Activated T-helper 17 cell treated with anti-CD3 and anti-CD28 coated beads, Interleukin-2, amount 50 U/mL, for 72 hours (primary cell): ENCODE measurements around the gene ASB13. TPM values are rescaled to one million over a fixed set of nuclear protein-coding genes. Genes with fewer than 3 reads are reported as not detected.

ENCODE experiments used
- ATAC-seq: fragments of 150-1000 bp; cut with Tn5 transposase; replicated peaks from 2 replicates; pipeline ENCODE4 v1.10.0; 2021; ENCODE audit warnings: mild to moderate bottlenecking, moderate library complexity
- H3K27ac Mint-ChIP-seq: one replicate; pipeline ENCODE4 v1.8.0; 2022; ENCODE audit warnings: mixed read lengths
- H3K27me3 Mint-ChIP-seq: one replicate; pipeline ENCODE4 v1.8.0; 2022; ENCODE audit warnings: mixed read lengths
- H3K36me3 Mint-ChIP-seq: one replicate; pipeline ENCODE4 v1.8.0; 2022; ENCODE audit warnings: low read depth, mild to moderate bottlenecking, mixed read lengths
- H3K4me1 Mint-ChIP-seq: one replicate; pipeline ENCODE4 v1.8.0; 2022; ENCODE audit warnings: mixed read lengths
- H3K4me3 Mint-ChIP-seq: one replicate; pipeline ENCODE4 v1.8.0; 2022; ENCODE audit warnings: mild to moderate bottlenecking, mixed read lengths
- H3K9me3 Mint-ChIP-seq: one replicate; pipeline ENCODE4 v1.8.0; 2022; ENCODE audit warnings: mixed read lengths
- total RNA-seq, 2 donors: library from RNA; stranded (reverse); gene quantifications; one replicate each; pipeline ENCODE4 v1.2.3, GENCODE V29; 2022

Gene ASB13
- total RNA-seq, 2 donors from 2014 or later = 3.5 to 6.8 TPM

DNA sequence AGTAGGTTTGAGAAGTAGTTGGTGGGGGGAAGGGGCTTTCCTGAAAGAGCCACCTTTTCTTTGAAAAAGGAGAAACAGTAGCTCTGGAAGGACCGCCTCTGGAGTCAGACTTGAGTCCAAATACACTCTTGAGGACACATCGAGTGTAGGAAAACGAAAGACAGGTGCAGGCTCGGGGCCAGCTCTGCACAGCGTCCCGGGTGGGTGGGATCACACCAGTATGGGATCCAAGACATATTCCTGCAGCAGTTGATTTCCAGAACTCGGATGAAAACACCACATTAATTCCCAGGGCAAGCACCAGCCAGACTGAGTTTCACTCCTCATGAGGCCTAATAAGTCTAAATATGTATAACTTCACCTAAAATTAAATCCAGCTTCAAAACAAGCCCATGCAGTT is 61.4 kb downstream of the ASB13 start:
- Mint-ChIP-seq H3K27ac (no peak overlapping the region), H3K4me1 (peaks cover 4% of the 10 kb centered on the region), H3K27me3 (peaks cover 5% of the 10 kb centered on the region), H3K4me3 (no peak overlapping the region), H3K36me3 (no peaks in the 10 kb centered on the region), H3K9me3 (no peaks in the 10 kb centered on the region)
- ATAC-seq = no peak

- no peak overlapping the region for H3K27ac Mint-ChIP-seq
- peaks cover 4% of the 10 kb centered on the region for H3K4me1 Mint-ChIP-seq
- ATAC-seq = no peak
- no peaks in the 10 kb centered on the region for H3K9me3 Mint-ChIP-seq
- H3K27me3 Mint-ChIP-seq = peaks cover 5% of the 10 kb centered on the region
- no peaks in the 10 kb centered on the region for H3K36me3 Mint-ChIP-seq
- no peak overlapping the region for H3K4me3 Mint-ChIP-seq
These were observed 62.0 kb downstream of the ASB13 start for GRCh38 chr10:5604236-5604925.

DNA sequence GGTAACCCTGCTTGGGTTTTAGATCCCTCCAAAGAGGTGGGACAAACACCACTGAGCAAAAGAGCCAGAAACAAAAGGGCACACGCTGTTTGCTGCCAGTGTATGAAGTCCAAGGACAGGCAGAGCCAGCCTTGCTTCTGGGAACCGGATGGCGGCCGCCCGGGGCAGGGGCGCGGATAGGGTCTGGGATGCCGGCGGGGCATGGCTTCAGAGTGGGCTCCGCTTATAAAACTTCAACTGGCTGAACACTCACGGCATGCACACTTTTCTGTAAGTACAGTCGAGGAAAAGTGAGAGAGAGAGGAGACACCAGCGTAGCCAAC is 62.6 kb downstream of the ASB13 start:
- H3K36me3 Mint-ChIP-seq = no peaks in the 10 kb centered on the region
- H3K4me1 Mint-ChIP-seq = peaks cover 4% of the 10 kb centered on the region
- no peak for ATAC-seq
- H3K27ac Mint-ChIP-seq = no peak overlapping the region
- H3K9me3 Mint-ChIP-seq = no peaks in the 10 kb centered on the region
- no peak overlapping the region for H3K4me3 Mint-ChIP-seq
- H3K27me3 Mint-ChIP-seq = peaks cover 5% of the 10 kb centered on the region

- peaks cover 6% of the 10 kb centered on the region for H3K4me1 Mint-ChIP-seq
- peaks cover 3% of the 10 kb centered on the region for H3K27me3 Mint-ChIP-seq
- no peak for ATAC-seq
- H3K27ac Mint-ChIP-seq = peak overlapping the region; percentile 52
- no peaks in the 10 kb centered on the region for H3K9me3 Mint-ChIP-seq
- H3K4me3 Mint-ChIP-seq = no peak overlapping the region
- no peaks in the 10 kb centered on the region for H3K36me3 Mint-ChIP-seq
These were observed 63.1 kb downstream of the ASB13 start for GRCh38 chr10:5603091-5603847.

GRCh38 chr10:5601826-5602495 is 64.4 kb downstream of the ASB13 start:
- no peak for ATAC-seq
- Mint-ChIP-seq H3K36me3 (no peaks in the 10 kb centered on the region), H3K9me3 (no peaks in the 10 kb centered on the region), H3K27me3 (peaks cover 8% of the 10 kb centered on the region), H3K4me1 (peaks cover 8% of the 10 kb centered on the region), H3K27ac (no peak overlapping the region), H3K4me3 (no peak overlapping the region)

GRCh38 chr10:5600908-5601307 is 65.5 kb downstream of the ASB13 start:
- Mint-ChIP-seq H3K4me1 (peaks cover 8% of the 10 kb centered on the region), H3K36me3 (no peaks in the 10 kb centered on the region), H3K9me3 (no peaks in the 10 kb centered on the region), H3K27me3 (peaks cover 8% of the 10 kb centered on the region), H3K27ac (no peak overlapping the region), H3K4me3 (no peak overlapping the region)
- ATAC-seq = no peak

DNA sequence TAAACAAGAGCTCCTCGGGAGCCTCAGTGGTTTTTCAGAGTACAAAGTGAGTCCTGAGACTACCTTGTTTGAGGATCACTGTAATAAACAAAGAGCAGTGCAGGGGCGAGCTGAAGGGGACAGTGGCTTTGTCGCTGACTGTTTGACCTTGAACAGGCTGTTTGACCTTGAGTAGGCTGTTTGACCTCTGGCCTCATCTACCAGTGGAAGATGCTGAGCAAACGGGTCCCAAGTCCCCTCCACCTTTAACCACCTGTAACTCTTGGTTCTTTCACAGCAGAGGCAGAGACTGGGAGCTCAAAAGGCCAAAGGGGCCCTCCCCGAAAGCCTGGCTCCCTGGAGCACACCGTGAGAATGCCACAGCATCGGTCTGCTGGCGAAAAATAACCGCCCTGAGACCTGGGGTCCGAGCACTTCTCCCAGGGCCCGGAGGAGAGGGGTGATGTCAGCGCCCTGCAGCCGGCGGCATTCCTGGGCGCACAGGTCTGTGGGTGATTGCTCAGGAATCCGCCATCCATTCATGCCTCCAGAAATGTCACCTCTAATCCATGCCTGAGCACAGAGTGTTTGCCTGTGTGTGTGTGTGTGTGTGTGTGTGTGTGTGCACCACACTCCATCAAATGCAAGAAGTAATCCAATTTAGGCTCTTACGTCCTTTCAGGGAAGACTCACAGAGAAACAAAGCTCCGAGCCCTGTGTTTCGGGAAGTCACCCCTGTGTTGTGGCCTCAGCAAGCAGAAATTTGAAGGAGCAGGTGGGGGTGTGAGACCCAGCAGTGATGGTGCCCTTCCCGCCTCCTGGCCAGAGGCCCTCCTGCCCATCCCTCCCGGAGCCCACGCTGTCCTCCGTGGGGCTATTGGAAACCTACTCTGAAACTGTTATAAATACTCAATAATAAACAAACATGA is 66.5 kb downstream of the ASB13 start:
- no peak overlapping the region for H3K4me3 Mint-ChIP-seq
- H3K27ac Mint-ChIP-seq = no peak overlapping the region

DNA sequence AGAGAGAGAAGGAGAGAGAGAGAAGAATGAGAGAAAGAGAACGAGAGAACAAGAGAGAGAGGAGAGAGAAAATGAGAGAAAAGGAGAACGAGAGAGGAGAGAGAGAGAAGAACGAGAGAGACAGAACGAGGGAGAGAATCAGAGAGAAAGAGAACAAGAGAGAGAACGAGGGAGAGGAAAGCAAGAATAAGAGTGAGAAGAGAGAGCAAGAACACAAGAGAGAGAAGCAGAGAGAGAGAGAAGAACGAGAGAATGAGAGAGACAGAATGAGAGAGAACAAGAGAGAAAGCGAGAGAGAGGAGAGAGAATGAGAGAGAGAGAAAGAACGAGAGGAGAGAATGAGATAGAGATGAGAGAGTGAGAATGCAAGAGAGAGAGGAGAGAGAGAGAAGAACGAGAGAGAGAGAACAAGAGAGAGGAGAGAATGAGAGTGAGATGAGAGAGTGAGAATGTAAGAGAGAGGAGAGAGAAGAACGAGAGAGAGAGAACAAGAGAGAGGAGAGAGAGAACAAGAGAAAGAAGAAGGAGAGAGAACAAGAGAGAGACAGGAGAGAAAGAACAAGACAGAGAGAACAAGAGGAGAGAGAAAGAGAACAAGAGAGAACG is 68.2 kb downstream of the ASB13 start:
- no peaks in the 10 kb centered on the region for H3K36me3 Mint-ChIP-seq
- H3K27ac Mint-ChIP-seq = peak overlapping the region; percentile 22
- no peak overlapping the region for H3K4me3 Mint-ChIP-seq

More for the DNA sequence above, 66.5 kb downstream of the ASB13 start:
- peaks cover 11% of the 10 kb centered on the region for H3K27me3 Mint-ChIP-seq
- no peaks in the 10 kb centered on the region for H3K36me3 Mint-ChIP-seq
- ATAC-seq = no peak
- no peaks in the 10 kb centered on the region for H3K9me3 Mint-ChIP-seq
- peaks cover 8% of the 10 kb centered on the region for H3K4me1 Mint-ChIP-seq

GRCh38 chr10:5596611-5597341 is 69.6 kb downstream of the ASB13 start:
- Mint-ChIP-seq H3K9me3 (no peaks in the 10 kb centered on the region), H3K27me3 (peaks cover 20% of the 10 kb centered on the region), H3K27ac (no peak overlapping the region), H3K4me1 (peaks cover 3% of the 10 kb centered on the region), H3K4me3 (no peak overlapping the region), H3K36me3 (no peaks in the 10 kb centered on the region)
- no peak for ATAC-seq

More for the DNA sequence above, 68.2 kb downstream of the ASB13 start:
- peaks cover 16% of the 10 kb centered on the region for H3K27me3 Mint-ChIP-seq
- peaks cover 8% of the 10 kb centered on the region for H3K4me1 Mint-ChIP-seq
- ATAC-seq = no peak
- no peaks in the 10 kb centered on the region for H3K9me3 Mint-ChIP-seq

GRCh38 chr10:5595994-5596471 is 70.4 kb downstream of the ASB13 start:
- Mint-ChIP-seq H3K36me3 (no peaks in the 10 kb centered on the region), H3K4me3 (no peak overlapping the region), H3K9me3 (no peaks in the 10 kb centered on the region), H3K4me1 (peaks cover 5% of the 10 kb centered on the region), H3K27me3 (peaks cover 20% of the 10 kb centered on the region), H3K27ac (no peak overlapping the region)
- ATAC-seq = peak; percentile 70

GRCh38 chr10:5595591-5595990 is 70.8 kb downstream of the ASB13 start:
- peaks cover 10% of the 10 kb centered on the region for H3K4me1 Mint-ChIP-seq
- H3K36me3 Mint-ChIP-seq = no peaks in the 10 kb centered on the region
- ATAC-seq = no peak
- no peaks in the 10 kb centered on the region for H3K9me3 Mint-ChIP-seq
- no peak overlapping the region for H3K4me3 Mint-ChIP-seq
- H3K27ac Mint-ChIP-seq = no peak overlapping the region
- peaks cover 20% of the 10 kb centered on the region for H3K27me3 Mint-ChIP-seq

DNA sequence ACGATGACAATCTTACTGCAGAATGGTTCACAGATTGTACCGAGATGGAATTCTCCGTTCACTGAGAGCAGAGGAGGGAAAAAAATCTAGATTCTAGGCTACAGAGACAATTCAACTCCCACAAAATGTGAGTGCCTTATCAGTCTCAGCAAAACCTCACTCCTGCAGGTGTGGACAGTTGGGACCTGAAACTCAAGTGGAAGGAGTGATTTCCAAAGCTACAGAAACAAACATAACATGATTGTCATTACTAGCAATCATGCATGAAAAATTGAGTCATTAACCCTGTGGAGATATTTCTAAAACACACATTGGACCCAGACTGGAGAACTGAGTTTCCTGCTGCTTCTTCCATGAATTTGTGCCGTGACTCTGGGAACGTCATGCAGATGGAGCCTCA is 71.3 kb downstream of the ASB13 start:
- ATAC-seq = no peak
- no peaks in the 10 kb centered on the region for H3K9me3 Mint-ChIP-seq
- no peaks in the 10 kb centered on the region for H3K36me3 Mint-ChIP-seq
- no peak overlapping the region for H3K27ac Mint-ChIP-seq
- no peak overlapping the region for H3K4me3 Mint-ChIP-seq
- peaks cover 13% of the 10 kb centered on the region for H3K4me1 Mint-ChIP-seq
- peaks cover 20% of the 10 kb centered on the region for H3K27me3 Mint-ChIP-seq

DNA sequence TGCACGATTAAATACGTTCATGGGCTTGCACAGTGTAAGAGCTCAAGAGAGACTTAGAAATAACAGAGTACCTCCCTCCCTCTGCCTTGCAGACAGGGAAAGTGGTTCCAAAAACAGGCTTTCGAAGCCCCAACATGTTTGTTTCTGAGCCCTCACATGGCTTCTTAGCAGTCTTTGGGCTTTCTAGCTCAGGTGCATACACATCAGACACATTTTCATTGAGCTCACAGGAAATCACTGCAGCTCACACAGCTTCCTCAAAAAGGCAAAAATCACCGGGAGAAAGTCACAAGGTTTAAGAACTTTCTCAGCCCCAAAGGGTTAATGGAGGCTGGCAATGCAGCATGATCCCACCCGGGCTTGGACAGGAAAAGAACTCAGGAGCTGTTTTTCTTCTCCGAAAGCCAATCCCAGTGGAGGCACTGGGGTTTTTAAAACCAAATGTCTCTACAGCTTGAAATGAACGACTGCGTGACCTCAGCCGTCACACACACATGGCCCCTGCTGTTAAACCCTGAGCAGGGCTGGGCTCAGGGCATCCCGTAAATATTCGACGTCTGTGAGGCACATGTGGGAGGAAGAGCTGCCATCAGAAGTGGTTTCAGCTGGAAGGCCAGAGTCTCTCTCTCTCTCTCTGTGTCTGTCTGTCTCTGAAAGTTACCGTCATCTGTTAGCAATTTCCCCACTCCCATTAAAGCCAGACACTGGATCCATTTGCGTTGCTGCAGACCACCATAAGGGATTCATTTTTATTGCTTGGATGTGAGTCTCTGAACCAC is 71.9 kb downstream of the ASB13 start:
- H3K4me3 Mint-ChIP-seq = no peak overlapping the region
- no peak overlapping the region for H3K27ac Mint-ChIP-seq
- peaks cover 19% of the 10 kb centered on the region for H3K4me1 Mint-ChIP-seq
- peaks cover 24% of the 10 kb centered on the region for H3K27me3 Mint-ChIP-seq
- H3K36me3 Mint-ChIP-seq = no peaks in the 10 kb centered on the region
- no peak for ATAC-seq
- no peaks in the 10 kb centered on the region for H3K9me3 Mint-ChIP-seq
